Body of pancreas (tissue), 4 donors: ENCODE data around the gene DPRX. TPM values are rescaled to one million over a fixed set of nuclear protein-coding genes. Genes with fewer than 3 reads are reported as not detected.

Experiments used
- ATAC-seq: fragments of 150-250 bp; one replicate; pipeline ENCODE4 v1.9.1; 2016
- DNase-seq, 4 donors: peaks; one replicate each; pipeline ENCODE4 v3.0.0-alpha.2; 2019
- H3K27ac ChIP-seq, 4 donors: fragments of 200-600 bp; sonication (generic); 1 replicate in 3 of 4; 2 replicates in 1 of 4; pipeline versions ENCODE4 v1.5.1 to v1.6.1; 2016 to 2019; ENCODE audit warnings: mild to moderate bottlenecking in 1 of 4, mixed read lengths in 1 of 4, moderate library complexity in 1 of 4
- H3K27me3 ChIP-seq, 2 donors: fragments of 200-600 bp; sonication (generic); one replicate each; pipeline ENCODE4 v1.6.0; 2016; ENCODE audit warnings: mild to moderate bottlenecking in 1 of 2
- H3K36me3 ChIP-seq, 2 donors: fragments of 200-600 bp; sonication (generic); replicated peaks in 1 of 2; 2 replicates each; pipeline ENCODE4 v1.5.1; 2016; ENCODE audit warnings: low read depth in 2 of 2; ENCODE audit not compliant: insufficient read depth in 1 of 2
- H3K4me1 ChIP-seq: fragments of 200-600 bp; sonication (generic); one replicate; pipeline ENCODE4 v1.6.0; 2016
- H3K4me3 ChIP-seq, 2 donors: fragments of 200-600 bp; sonication (generic); 1 replicate in 1 of 2; 2 replicates in 1 of 2; pipeline ENCODE4 v1.5.1; 2016 to 2019
- H3K9me3 ChIP-seq, 3 donors: fragments of 200-600 bp; sonication (generic); 1 replicate in 2 of 3; 2 replicates in 1 of 3; pipeline ENCODE4 v1.5.1; 2016
- CTCF ChIP-seq, 7 experiments: fragments of 450-650 bp in 4 of 7; fragments of 200-600 bp in 3 of 7; sonication (generic) in 3 of 7; IDR thresholded peaks; one replicate each; pipeline ENCODE4 v1.5.1; 2016 to 2019; ENCODE audit warnings: antibody characterized with exemption in 7 of 7
- POLR2A ChIP-seq, 3 donors: fragments of 450-650 bp; IDR thresholded peaks; one replicate each; pipeline ENCODE4 v1.6.1; 2016; ENCODE audit warnings: antibody characterized with exemption in 3 of 3, mild to moderate bottlenecking in 2 of 3
- WGBS, 2 donors: methylation state at CpG; one replicate each; pipeline ENCODE4 v1.1.5; 2017; 5-methylcytosine and 5-hydroxymethylcytosine counted together
- intact Hi-C: fragments of 100-400 bp; cut with DNase I; formaldehyde crosslinking; loops from one replicate; pipeline ENCODE4 v1.15.1; 2023
- total RNA-seq, 2 donors: library from RNA; depleted of rRNA; stranded (reverse); fragments of >200 nt; gene quantifications; one replicate each; pipeline ENCODE4 v1.1.0, GENCODE V29; 2016

DPRX gene
- total RNA-seq, 2 donors from 2014 or later = not detected

GRCh38 chr19:53624771-53625545 lies 6.8 kb upstream of the DPRX start:
- H3K9me3 ChIP-seq = no peaks in the 10 kb centered on the region
- no peaks in the 10 kb centered on the region for H3K27me3 ChIP-seq
- H3K36me3 ChIP-seq = no peaks in the 10 kb centered on the region
- no peak for ATAC-seq
- no peak overlapping the region for H3K27ac ChIP-seq
- H3K4me1 ChIP-seq = no peaks in the 10 kb centered on the region
- DNase-seq = no peak
- TF ChIP-seq CTCF (IDR thresholded peaks at IDR 0.05) = no peak
- TF ChIP-seq POLR2A (IDR thresholded peaks at IDR 0.05) = no peak
- no peak overlapping the region for H3K4me3 ChIP-seq
- intact Hi-C loops = no loop called here
- WGBS, 2 donors = 63 to 67% methylated on average over 12 to 14 of the region's 16 CpGs

GRCh38 chr19:53626486-53626885 lies 5.3 kb upstream of the DPRX start:
- Histone ChIP-seq H3K9me3 (no peaks in the 10 kb centered on the region), H3K4me1 (no peaks in the 10 kb centered on the region), H3K27me3 (no peaks in the 10 kb centered on the region), H3K4me3 (no peak overlapping the region), H3K27ac (no peak overlapping the region), H3K36me3 (no peaks in the 10 kb centered on the region)
- no peak for ATAC-seq
- DNase-seq = no peak
- no peak for TF ChIP-seq CTCF (IDR thresholded peaks at IDR 0.05)
- TF ChIP-seq POLR2A (IDR thresholded peaks at IDR 0.05) = no peak
- WGBS, 2 donors = 78 to 81% methylated on average over 9 of the region's 9 CpGs
- intact Hi-C loops = no loop called here

DNA sequence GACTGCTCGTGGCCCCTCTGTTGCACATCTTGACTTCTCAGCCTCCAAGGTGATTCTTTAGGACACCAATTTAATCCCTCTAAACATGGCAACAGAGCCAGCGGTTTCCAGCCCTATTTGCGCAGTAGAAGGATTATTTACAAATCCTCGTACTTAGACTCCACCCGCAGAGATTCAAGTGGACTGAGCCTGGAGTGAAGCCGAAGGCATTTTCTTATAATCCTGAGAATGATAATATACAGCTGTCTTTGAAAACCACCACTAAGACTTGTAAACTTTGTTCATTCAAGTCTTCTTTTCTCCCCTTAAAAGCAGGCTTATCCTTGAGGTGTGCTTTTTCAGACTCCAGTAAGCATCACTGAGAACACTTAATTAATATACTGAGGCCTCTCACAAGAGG lies 4.8 kb upstream of the DPRX start:
- Histone ChIP-seq H3K9me3 (no peaks in the 10 kb centered on the region), H3K4me1 (no peaks in the 10 kb centered on the region), H3K4me3 (no peak overlapping the region), H3K36me3 (no peaks in the 10 kb centered on the region), H3K27ac (no peak overlapping the region), H3K27me3 (no peaks in the 10 kb centered on the region)
- 49 to 56% methylated on average over 6 of the region's 6 CpGs for WGBS, 2 donors
- DNase-seq (no peak), ATAC-seq (no peak)
- TF ChIP-seq POLR2A (IDR thresholded peaks at IDR 0.05) (no peak), CTCF (IDR thresholded peaks at IDR 0.05) (no peak)
- intact Hi-C loops = no loop called here

GRCh38 chr19:53634768-53635167 lies 3.0 kb downstream of the DPRX start:
- H3K9me3 ChIP-seq = no peaks in the 10 kb centered on the region
- WGBS, 2 donors = 35 to 55% methylated on average over 6 to 10 of the region's 10 CpGs
- no peaks in the 10 kb centered on the region for H3K36me3 ChIP-seq
- no peaks in the 10 kb centered on the region for H3K27me3 ChIP-seq
- intact Hi-C loops = no loop called here
- TF ChIP-seq CTCF (IDR thresholded peaks at IDR 0.05) = no peak
- no peak for TF ChIP-seq POLR2A (IDR thresholded peaks at IDR 0.05)
- ATAC-seq (no peak), DNase-seq (no peak)
- H3K4me1 ChIP-seq = no peaks in the 10 kb centered on the region
- no peak overlapping the region for H3K4me3 ChIP-seq
- no peak overlapping the region for H3K27ac ChIP-seq

- no peak for ATAC-seq
- Histone ChIP-seq H3K4me3 (no peak overlapping the region), H3K9me3 (no peaks in the 10 kb centered on the region), H3K4me1 (no peaks in the 10 kb centered on the region), H3K27ac (no peak overlapping the region), H3K36me3 (no peaks in the 10 kb centered on the region), H3K27me3 (no peaks in the 10 kb centered on the region)
- no peak for DNase-seq
- TF ChIP-seq CTCF (IDR thresholded peaks at IDR 0.05) (no peak), POLR2A (IDR thresholded peaks at IDR 0.05) (no peak)
- WGBS, 2 donors = 49 to 66% methylated on average over 7 of the region's 7 CpGs
- intact Hi-C loops = no loop called here
Measured at GRCh38 chr19:53639471-53639870, 7.7 kb downstream of the DPRX start.
